ENCODE results near the gene ZMAT5.

ZMAT5 gene

GRCh38 chr22:29704528-29705285 lies 62.1 kb downstream of the ZMAT5 start:
- no peak for DNase-seq

GRCh38 chr22:29703569-29704195 lies 63.1 kb downstream of the ZMAT5 start:
- DNase-seq, result no peak

GRCh38 chr22:29702931-29703501 lies 63.8 kb downstream of the ZMAT5 start:
- DNase-seq, result no peak

GRCh38 chr22:29702000-29702930 lies 64.5 kb downstream of the ZMAT5 start:
- DNase-seq, result peak; percentile 39 to 76

- no peak for DNase-seq
These were observed 65.4 kb downstream of the ZMAT5 start for GRCh38 chr22:29701155-29701999.

GRCh38 chr22:29700900-29701154 lies 66.0 kb downstream of the ZMAT5 start:
- DNase-seq, result no peak

GRCh38 chr22:29700206-29700899 lies 66.5 kb downstream of the ZMAT5 start:
- no peak for DNase-seq

GRCh38 chr22:29697853-29698598 lies 68.8 kb downstream of the ZMAT5 start:
- no peak for DNase-seq

- no peak for DNase-seq
These were observed 71.5 kb downstream of the ZMAT5 start for GRCh38 chr22:29695129-29695926.

GRCh38 chr22:29693671-29694070 lies 73.1 kb downstream of the ZMAT5 start:
- DNase-seq, result no peak

GRCh38 chr22:29693161-29693560 lies 73.6 kb downstream of the ZMAT5 start:
- DNase-seq, result no peak

GRCh38 chr22:29692327-29692640 lies 74.5 kb downstream of the ZMAT5 start:
- peak in 1 of 2 experiments; percentile 17 for DNase-seq

GRCh38 chr22:29691636-29692326 lies 75.0 kb downstream of the ZMAT5 start:
- peak in 1 of 2 experiments; percentile 45 for DNase-seq

- DNase-seq, result no peak
These were observed 76.3 kb downstream of the ZMAT5 start for GRCh38 chr22:29690476-29690875.

GRCh38 chr22:29689880-29690213 lies 77.0 kb downstream of the ZMAT5 start:
- peak in 1 of 2 experiments; percentile 57 for DNase-seq

- DNase-seq, result no peak
These were observed 77.5 kb downstream of the ZMAT5 start for GRCh38 chr22:29689206-29689879.

GRCh38 chr22:29684244-29684643 lies 82.6 kb downstream of the ZMAT5 start:
- no peak for DNase-seq

- no peak for DNase-seq
These were observed 83.3 kb downstream of the ZMAT5 start for GRCh38 chr22:29683536-29683935.

Measured in cerebellar nuclear complex (tissue), 1 donor.